ENCODE measurements around the gene SCYL2.
"Not testable (repeated sequence)": the region's sequence is repeated elsewhere in the genome, so short reads cannot be mapped to it uniquely, and the experiment has no call there.

The SCYL2 gene

GRCh38 chr12:100265107-100265506 lies 1.9 kb upstream of the SCYL2 start:
- not testable (repeated sequence) for DNase-seq

GRCh38 chr12:100265732-100266584 lies 1.0 kb upstream of the SCYL2 start:
- DNase-seq = no peak

- no peak for DNase-seq
These were observed 467 bp upstream of the SCYL2 start for GRCh38 chr12:100266585-100266834.

GRCh38 chr12:100267603-100268281 lies 765 bp downstream of the SCYL2 start:
- no peak for DNase-seq

- DNase-seq = no peak
These were observed 2.0 kb downstream of the SCYL2 start for GRCh38 chr12:100268835-100269564.

- DNase-seq = no peak
These were observed 6.8 kb downstream of the SCYL2 start for GRCh38 chr12:100273782-100274181.

GRCh38 chr12:100274291-100274690 lies 7.3 kb downstream of the SCYL2 start:
- DNase-seq = no peak

GRCh38 chr12:100279159-100279558 lies 12.2 kb downstream of the SCYL2 start:
- DNase-seq = no peak

GRCh38 chr12:100279607-100280244 lies 12.7 kb downstream of the SCYL2 start:
- no peak for DNase-seq

GRCh38 chr12:100284556-100284955 lies 17.6 kb downstream of the SCYL2 start:
- not testable (repeated sequence) for DNase-seq

- no peak for DNase-seq
These were observed 22.1 kb downstream of the SCYL2 start for GRCh38 chr12:100289038-100289437.

- no peak for DNase-seq
These were observed 23.0 kb downstream of the SCYL2 start for GRCh38 chr12:100290016-100290415.

GRCh38 chr12:100293017-100293416 lies 26.0 kb downstream of the SCYL2 start:
- no peak for DNase-seq

- DNase-seq = not testable (repeated sequence)
These were observed 27.4 kb downstream of the SCYL2 start for GRCh38 chr12:100294366-100294765.

GRCh38 chr12:100295764-100296555 lies 29.0 kb downstream of the SCYL2 start:
- no peak for DNase-seq

GRCh38 chr12:100302081-100302480 lies 35.1 kb downstream of the SCYL2 start:
- no peak for DNase-seq

GRCh38 chr12:100303831-100304230 lies 36.9 kb downstream of the SCYL2 start:
- no peak for DNase-seq

- not testable (repeated sequence) for DNase-seq
These were observed 37.4 kb downstream of the SCYL2 start for GRCh38 chr12:100304334-100304733.

- DNase-seq = not testable (repeated sequence)
These were observed 41.2 kb downstream of the SCYL2 start for GRCh38 chr12:100308138-100308537.

- no peak for DNase-seq
These were observed 44.3 kb downstream of the SCYL2 start for GRCh38 chr12:100311317-100311716.

- DNase-seq = no peak
These were observed 50.4 kb downstream of the SCYL2 start for GRCh38 chr12:100317371-100317770.

GRCh38 chr12:100324498-100324897 lies 57.5 kb downstream of the SCYL2 start:
- DNase-seq = no peak
